Fibroblast of mammary gland (primary cell): ENCODE results near the gene ACACB.

ENCODE experiments used
- DNase-seq: peaks from one replicate; pipeline ENCODE4 v3.0.0-alpha.2; 2010; ENCODE audit warnings: low read depth
- H3K4me3 ChIP-seq: 2 replicates; pipeline ENCODE4 v1.5.1; 2011; ENCODE audit warnings: low read depth, mild to moderate bottlenecking, low read length, moderate library complexity; ENCODE audit not compliant: control insufficient read depth
- CTCF ChIP-seq: conservative IDR thresholded peaks from 2 replicates; pipeline ENCODE4 v1.5.1; 2011; ENCODE audit warnings: low read depth, low read length, inconsistent platforms; ENCODE audit not compliant: control insufficient read depth, insufficient read depth

ACACB gene

DNA sequence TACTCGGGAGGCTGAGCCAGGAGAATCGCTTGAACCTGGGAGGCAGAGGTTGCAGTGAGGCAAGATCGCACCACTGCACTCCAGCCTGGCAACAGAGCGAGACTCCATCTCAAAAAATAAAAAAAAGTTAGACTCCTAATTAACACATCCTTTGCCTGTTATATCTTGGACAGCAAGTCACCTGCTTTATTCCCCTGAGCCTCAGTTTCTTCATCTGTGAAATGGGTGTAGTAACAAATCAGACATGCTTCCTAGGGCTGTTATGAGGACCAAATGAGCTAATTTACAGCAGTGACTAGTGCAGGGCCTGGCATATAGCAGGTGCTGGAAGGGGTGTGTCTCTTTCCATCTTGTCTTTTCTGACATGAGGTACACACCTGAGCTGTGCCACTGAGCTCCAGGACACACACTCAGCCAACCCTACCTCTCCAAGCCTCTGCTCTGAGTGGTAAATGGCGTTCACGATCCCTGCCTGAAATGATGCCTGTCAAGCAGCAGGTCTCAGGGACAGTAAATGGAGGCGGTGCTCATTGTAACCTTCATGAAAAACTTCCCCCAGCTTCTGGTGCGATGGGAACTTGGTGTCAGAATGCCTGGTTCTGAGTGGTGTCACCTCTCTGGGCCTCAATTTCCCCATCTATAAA, 161.0 kb downstream of the ACACB start:
- no peak for DNase-seq

GRCh38 chr12:109277899-109278762, 161.7 kb downstream of the ACACB start:
- DNase-seq = peak; percentile 68
- no peak for TF ChIP-seq CTCF
- no peak overlapping the region for H3K4me3 ChIP-seq

More for the DNA sequence above, 161.0 kb downstream of the ACACB start:
- no peak overlapping the region for H3K4me3 ChIP-seq
- TF ChIP-seq CTCF = no peak

- no peak overlapping the region for H3K4me3 ChIP-seq
- DNase-seq = no peak
- TF ChIP-seq CTCF = no peak
These were observed 162.5 kb downstream of the ACACB start for GRCh38 chr12:109278912-109279311.

GRCh38 chr12:109279525-109279924, 163.1 kb downstream of the ACACB start:
- H3K4me3 ChIP-seq = no peak overlapping the region
- DNase-seq = no peak
- no peak for TF ChIP-seq CTCF

DNA sequence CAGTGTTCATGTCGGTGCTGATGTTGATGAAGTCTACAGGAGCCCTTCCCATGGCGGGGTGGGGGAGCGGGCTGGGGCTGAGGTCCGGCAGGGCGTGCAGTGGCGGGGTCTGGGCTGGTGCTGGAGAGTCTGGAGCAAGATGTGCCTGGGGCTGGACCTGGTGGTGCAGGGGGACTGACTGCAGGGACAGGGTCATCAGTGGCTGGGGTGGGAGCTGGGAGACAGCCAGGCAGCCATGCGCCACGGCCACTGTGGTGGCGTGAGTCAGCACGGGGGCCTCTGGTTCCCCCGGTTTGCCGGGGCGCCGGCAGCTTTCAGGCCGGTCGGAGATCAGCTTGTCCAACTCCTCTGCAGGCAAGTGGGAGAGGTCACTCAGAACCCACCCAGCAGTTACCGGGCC, 165.1 kb downstream of the ACACB start:
- no peak for DNase-seq
- TF ChIP-seq CTCF = no peak
- no peak overlapping the region for H3K4me3 ChIP-seq

GRCh38 chr12:109284392-109284791, 168.0 kb downstream of the ACACB start:
- no peak for DNase-seq
- TF ChIP-seq CTCF = no peak
- no peak overlapping the region for H3K4me3 ChIP-seq

DNA sequence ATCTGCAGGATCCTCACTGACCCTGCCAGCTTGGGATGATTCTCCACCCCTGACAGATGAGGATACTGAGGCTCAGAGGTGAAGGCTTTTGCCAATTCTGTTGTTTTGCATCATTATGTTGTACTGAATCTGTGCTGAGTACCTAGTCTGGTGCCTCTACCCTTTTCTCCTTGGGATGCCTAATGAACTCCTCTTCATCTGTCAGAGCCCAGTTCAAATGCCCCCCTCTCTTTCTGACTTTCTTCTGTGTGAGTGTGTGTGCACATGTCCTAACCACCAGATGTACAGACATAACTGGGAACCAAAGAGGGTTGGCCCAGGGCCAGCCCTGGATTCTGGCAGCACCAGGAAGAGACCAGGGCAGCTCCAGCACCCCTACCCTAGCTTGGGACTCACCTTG, 169.9 kb downstream of the ACACB start:
- no peak for DNase-seq
- H3K4me3 ChIP-seq = no peak overlapping the region
- no peak for TF ChIP-seq CTCF
